Measurements from ENCODE around the gene TRMT13.

DNA sequence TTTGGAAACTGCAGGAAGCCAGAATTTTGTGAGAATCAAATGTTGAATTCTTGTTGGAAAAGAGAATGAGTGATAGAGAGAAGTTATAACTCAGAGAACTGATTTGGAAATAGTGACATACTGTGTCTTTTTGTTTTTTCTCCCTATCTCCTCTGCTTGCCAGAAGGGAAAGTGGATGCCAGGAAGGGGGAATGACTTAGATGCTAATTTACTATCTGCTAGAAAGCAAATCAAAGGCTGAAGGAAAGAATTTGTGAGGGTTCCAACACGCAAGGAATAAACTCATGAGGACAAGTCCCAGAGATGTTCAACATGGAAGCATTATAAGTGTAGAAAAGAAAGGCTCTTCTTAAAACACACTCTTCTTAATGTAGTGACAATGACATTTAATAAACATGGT lies 65.6 kb downstream of the TRMT13 start:
- TF ChIP-seq ZNF274 (IDR thresholded peaks at IDR 0.05; ENCODE audit: low read depth, low read length) (no peak), YY1 (IDR thresholded peaks at IDR 0.05; ENCODE audit: insufficient read depth, insufficient read length) (no peak), SUZ12 (IDR thresholded peaks at IDR 0.05; ENCODE audit: extremely low read depth, insufficient read depth, insufficient read length) (no peak)

All from NT2/D1 (cell line).